PFSK-1 (cell line): ENCODE data around the gene OSM.

ENCODE experiments used
- FOXP2 ChIP-seq: optimal IDR thresholded peaks from 2 replicates; pipeline ENCODE3; 2011; ENCODE audit warnings: borderline replicate concordance, control low read depth, inconsistent platforms; ENCODE audit not compliant: insufficient read depth; ENCODE audit errors: extremely low read length, extremely low read depth
- POLR2AphosphoS5 ChIP-seq: IDR thresholded peaks from 2 replicates; pipeline ENCODE4 v1.6.1; 2012; ENCODE audit warnings: low read depth, mild to moderate bottlenecking, control low read depth, low read length, moderate library complexity
- REST ChIP-seq, 2 experiments: IDR thresholded peaks; 2 replicates each; pipeline versions ENCODE4 v1.6.1 to v1.8.0; 2011 to 2012; ENCODE audit warnings: low read depth in 2 of 2, low read length in 2 of 2, control low read depth in 1 of 2, inconsistent platforms in 1 of 2, mild to moderate bottlenecking in 1 of 2, moderate library complexity in 1 of 2; ENCODE audit not compliant: insufficient read depth in 1 of 2
- SIN3A ChIP-seq: IDR thresholded peaks from 2 replicates; pipeline ENCODE4 v1.6.1; 2012; ENCODE audit warnings: mild to moderate bottlenecking, low read length, moderate library complexity, borderline replicate concordance; ENCODE audit not compliant: insufficient read depth
- TAF1 ChIP-seq: IDR thresholded peaks from 2 replicates; pipeline ENCODE4 v1.6.1; 2012; ENCODE audit warnings: low read length, control low read depth, borderline replicate concordance; ENCODE audit not compliant: insufficient read depth

Gene OSM

GRCh38 chr22:30240541-30241417 is 25.9 kb downstream of the OSM start:
- TF ChIP-seq POLR2AphosphoS5, result no peak
- no peak for TF ChIP-seq SIN3A
- TF ChIP-seq REST (IDR thresholded peaks at IDR 0.05; ENCODE audit: insufficient read depth in 1 of 2, low read depth in 2 of 2, low read length in 2 of 2), result no peak
- no peak for TF ChIP-seq FOXP2
- TF ChIP-seq TAF1, result no peak

GRCh38 chr22:30239488-30240405 is 26.9 kb downstream of the OSM start:
- TF ChIP-seq SIN3A (no peak), REST (IDR thresholded peaks at IDR 0.05; ENCODE audit: insufficient read depth in 1 of 2, low read depth in 2 of 2, low read length in 2 of 2) (no peak), FOXP2 (no peak)

GRCh38 chr22:30238661-30239487 is 27.8 kb downstream of the OSM start:
- TF ChIP-seq REST (IDR thresholded peaks at IDR 0.05; ENCODE audit: insufficient read depth in 1 of 2, low read depth in 2 of 2, low read length in 2 of 2) (no peak), POLR2AphosphoS5 (no peak), FOXP2 (no peak), TAF1 (no peak), SIN3A (no peak)

GRCh38 chr22:30238136-30238535 is 28.5 kb downstream of the OSM start:
- TF ChIP-seq REST (IDR thresholded peaks at IDR 0.05; ENCODE audit: insufficient read depth in 1 of 2, low read depth in 2 of 2, low read length in 2 of 2) (no peak), TAF1 (no peak), POLR2AphosphoS5 (no peak), SIN3A (no peak), FOXP2 (no peak)
